ENCODE results near the gene ZDHHC21.
A peak's percentile ranks its signal among the peaks of the same experiment; 100 is the strongest.

Gene ZDHHC21, protein sequence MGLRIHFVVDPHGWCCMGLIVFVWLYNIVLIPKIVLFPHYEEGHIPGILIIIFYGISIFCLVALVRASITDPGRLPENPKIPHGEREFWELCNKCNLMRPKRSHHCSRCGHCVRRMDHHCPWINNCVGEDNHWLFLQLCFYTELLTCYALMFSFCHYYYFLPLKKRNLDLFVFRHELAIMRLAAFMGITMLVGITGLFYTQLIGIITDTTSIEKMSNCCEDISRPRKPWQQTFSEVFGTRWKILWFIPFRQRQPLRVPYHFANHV

GRCh38 chr9:14693251-14693861 is at the start of gene ZDHHC21:
Gene ZDHHC21, minus strand, starts transcription at chr9:14693432. Its CDS starts 19,092 bp downstream, at chr9:14674340.
- peak; percentile 66 for DNase-seq (ENCODE audit: low read depth)

- no peak for DNase-seq (ENCODE audit: low read depth)
These were observed 48.1 kb upstream of the ZDHHC21 start for GRCh38 chr9:14741369-14741768.

- DNase-seq (ENCODE audit: low read depth), result no peak
These were observed 39.9 kb upstream of the ZDHHC21 start for GRCh38 chr9:14733133-14733532.

DNA sequence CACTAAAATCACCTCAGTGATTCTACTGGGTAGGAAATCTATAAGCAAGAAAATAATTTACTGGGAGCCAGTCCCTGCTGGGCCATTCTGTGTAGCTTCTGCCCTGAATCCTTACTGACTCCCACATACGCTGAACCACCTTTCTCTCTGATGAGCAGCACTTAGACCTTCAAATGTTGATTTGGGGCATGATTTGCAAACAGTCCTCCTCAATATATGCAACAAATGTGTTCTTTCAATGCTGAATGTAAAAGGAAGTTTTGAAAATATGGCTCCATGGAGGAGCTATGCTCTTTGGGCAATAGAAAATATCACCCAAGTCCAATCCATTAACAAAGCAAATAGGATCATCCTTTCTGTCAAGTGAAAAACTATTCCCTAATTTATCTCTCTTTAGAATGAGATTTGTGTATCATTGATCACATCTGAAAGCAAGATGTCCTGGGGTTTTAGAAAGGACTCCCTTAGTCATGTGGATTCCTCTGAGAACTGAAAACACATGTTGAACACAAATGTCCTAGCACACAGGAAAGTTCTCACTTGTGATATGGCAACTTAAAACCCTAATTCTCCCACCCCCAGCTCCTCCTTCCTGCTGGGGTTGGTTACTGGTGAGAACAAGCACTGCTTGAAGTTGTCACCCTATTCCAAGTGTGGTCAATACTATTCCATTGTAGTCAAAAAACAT is 38.2 kb upstream of the ZDHHC21 start:
- no peak for DNase-seq (ENCODE audit: low read depth)

- no peak for DNase-seq (ENCODE audit: low read depth)
These were observed 37.2 kb upstream of the ZDHHC21 start for GRCh38 chr9:14730461-14730898.

GRCh38 chr9:14723301-14723700 is 30.1 kb upstream of the ZDHHC21 start:
- DNase-seq (ENCODE audit: low read depth), result no peak

GRCh38 chr9:14722391-14723035 is 29.3 kb upstream of the ZDHHC21 start, which contains the start of gene CER1:
Gene CER1, minus strand, starts transcription at chr9:14722733. Its CDS starts 61 bp downstream, at chr9:14722672.
- DNase-seq (ENCODE audit: low read depth), result no peak

GRCh38 chr9:14719231-14719923 is 26.1 kb upstream of the ZDHHC21 start:
- DNase-seq (ENCODE audit: low read depth), result no peak

DNA sequence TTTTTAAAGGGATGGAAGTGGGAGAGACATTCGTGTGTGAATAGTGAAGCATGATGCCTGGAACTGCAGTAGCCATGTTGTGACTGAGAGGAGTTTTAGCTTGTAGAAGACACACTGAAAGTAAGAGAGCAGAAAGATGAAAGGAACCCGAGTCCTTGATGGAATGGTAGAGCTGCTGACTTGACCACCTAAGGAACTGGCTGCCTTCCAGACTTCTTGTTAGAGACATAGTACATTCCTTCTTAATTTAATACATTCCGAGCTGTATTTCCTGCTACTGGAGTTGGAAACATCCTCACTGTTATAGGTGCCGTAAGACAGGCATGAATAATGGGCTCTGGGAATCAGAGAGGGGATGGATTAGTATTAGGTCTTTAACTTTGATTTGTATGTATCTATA is 21.9 kb upstream of the ZDHHC21 start:
- DNase-seq (ENCODE audit: low read depth), result no peak

- DNase-seq (ENCODE audit: low read depth), result no peak
These were observed 20.0 kb upstream of the ZDHHC21 start for GRCh38 chr9:14713187-14713767.

GRCh38 chr9:14710804-14711203 is 17.6 kb upstream of the ZDHHC21 start:
- DNase-seq (ENCODE audit: low read depth), result peak; percentile 75

GRCh38 chr9:14706530-14707140 is 13.4 kb upstream of the ZDHHC21 start:
- no peak for DNase-seq (ENCODE audit: low read depth)

- DNase-seq (ENCODE audit: low read depth), result no peak
These were observed 11.8 kb upstream of the ZDHHC21 start for GRCh38 chr9:14705079-14705478.

DNA sequence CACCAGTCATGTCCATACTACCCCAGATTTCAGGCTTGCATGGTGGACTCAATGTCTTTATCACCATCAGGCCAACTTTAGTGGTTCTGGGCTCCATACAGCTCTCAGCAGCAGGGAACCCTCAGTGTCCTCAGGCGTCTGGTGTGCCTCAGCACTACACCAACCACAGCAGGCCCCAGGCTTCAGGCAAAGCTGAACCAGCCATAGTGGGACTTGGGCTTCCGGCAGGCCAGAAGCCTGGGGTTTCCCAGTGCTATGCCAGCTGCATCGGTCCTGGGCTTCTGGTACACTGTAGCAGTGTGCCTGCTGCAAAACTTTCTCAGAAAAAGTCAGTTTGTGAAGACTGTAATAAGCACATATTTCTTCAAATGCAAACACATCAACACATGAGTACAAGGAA is 11.0 kb upstream of the ZDHHC21 start:
- no peak for DNase-seq (ENCODE audit: low read depth)

DNA sequence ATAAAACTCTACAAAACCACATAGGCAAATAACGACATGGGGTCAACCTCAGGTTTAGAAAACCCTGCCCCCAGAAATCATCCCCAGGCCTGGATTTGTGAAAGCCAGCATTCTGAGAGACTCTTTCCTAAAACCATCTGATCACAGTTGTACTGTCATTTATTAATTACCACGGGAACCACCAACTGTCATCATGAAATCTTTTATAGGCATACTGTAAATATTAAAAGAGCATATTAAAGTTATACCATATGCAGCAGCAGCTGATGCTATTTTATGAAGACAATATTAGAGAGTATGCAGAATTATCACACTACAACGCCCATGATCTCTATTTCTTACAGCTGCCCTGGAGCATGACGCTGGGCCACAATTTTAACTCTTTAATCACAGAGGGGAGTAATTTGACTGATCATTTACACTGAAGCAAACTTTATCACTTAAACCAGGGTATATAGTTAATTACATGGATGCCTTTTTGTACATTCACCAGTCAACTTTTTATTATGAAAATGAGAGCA is 9.0 kb upstream of the ZDHHC21 start:
- DNase-seq (ENCODE audit: low read depth), result no peak

DNA sequence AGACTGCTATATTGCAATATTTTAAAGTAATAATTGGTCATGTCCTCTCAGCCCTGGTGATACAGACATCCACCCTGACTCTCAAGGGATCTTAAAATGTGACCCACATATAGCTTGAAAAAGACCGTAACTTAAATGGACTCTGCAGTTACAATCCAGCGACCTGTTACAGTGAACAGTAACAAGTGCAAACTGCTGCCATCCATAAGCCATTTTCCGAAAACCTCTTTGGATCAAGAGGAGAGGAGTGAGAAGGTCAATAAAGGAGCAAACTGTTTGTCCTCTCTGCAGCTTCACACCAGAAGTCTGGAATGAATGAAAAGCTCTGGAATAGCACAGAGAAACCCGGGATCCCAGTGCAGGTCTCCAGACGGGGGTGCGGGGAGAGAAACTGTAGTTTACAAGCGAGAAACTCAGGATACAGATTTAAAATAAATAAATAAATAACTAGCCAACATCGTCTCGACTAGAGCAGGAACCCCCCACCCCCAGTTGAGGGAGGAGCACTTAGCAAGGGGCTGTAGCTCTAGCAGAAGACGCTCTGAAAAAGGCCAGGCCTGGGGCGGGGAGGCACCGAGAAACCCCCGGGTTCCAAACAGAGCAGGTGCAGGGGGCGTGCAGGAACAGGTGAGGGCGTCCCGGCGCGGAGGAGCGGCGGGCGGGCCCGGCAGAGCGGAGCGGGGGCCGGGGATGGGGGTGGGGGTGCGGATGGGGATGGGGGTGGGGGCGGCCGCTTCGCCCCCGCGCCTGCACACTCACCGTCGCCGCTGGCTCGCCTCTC is 572 bp downstream of the ZDHHC21 start:
- peak; percentile 22 for DNase-seq (ENCODE audit: low read depth)

DNA sequence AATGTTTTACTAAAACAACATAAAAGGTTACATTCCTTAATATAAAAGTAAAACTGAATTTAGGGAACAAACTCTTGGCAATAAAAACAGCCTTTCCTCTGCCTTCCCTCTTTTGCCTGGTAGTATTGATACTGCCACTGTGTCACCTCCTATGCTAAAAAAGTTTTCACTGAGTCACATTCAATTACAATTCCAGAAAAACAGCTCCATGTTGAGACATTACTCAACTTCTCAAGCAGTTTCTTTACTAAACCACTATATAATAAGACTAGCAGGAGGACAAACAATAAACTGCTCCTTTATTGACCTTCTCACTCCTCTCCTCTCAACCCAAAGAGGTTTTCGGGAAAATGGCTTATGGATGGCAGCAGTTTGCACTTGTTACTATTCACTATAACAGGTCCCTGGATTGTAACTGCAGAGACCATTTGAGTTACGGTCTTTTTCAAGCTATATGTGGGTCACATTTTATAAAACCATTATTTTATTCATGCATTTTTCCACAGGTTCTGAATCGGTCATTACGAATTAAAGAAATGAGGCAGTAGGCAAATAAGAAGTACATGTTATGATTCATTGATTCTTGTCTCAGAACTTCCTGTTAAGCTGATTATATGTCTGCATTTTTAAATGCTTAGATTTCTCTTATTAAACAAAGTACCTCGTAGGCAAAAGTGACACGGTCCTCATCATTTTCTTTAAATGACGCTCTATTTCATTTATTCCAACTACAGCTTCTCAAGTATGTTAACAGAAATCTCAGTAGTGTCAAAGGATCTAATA is 2.1 kb downstream of the ZDHHC21 start:
- DNase-seq (ENCODE audit: low read depth), result peak; percentile 33

- peak; percentile 83 for DNase-seq (ENCODE audit: low read depth)
These were observed 6.1 kb downstream of the ZDHHC21 start for GRCh38 chr9:14687042-14687719.

DNA sequence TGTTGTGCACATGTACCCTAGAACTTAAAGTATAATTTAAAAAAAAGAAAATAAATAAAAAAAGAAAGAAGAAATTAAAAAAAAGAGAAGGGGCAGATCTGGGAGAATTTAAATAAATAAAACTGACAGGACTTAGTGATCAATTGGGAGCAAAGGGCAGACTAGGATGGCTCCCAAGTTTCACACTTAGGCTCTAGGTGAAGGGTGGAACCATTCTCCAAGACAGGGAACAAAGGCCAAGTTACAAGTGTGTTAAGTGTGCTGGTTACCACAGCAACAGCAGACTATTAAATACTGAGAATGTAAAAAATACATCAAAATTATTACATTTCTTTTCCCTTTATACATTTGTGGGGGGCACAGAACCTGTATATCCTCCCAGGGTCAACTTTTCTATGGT is 7.1 kb downstream of the ZDHHC21 start:
- no peak for DNase-seq (ENCODE audit: low read depth)

Measured in ELR (cell line).